WTC11 (cell line): ENCODE data around the gene UNC50. TPM values are rescaled to one million over a fixed set of nuclear protein-coding genes. Genes with fewer than 3 reads are reported as not detected.

Experiments used
- ATAC-seq: fragments of 200-7000 bp; cut with Tn5 transposase; 2 replicates; pipeline ENCODE4 v1.10.0; 2021; ENCODE audit warnings: mild to moderate bottlenecking, moderate library complexity
- CTCF ChIA-PET: fragments of 300-600 bp; sonication (Branson Sonifier 250); formaldehyde crosslinking; loops from one replicate; lab custom pipeline; 2021; ENCODE audit warnings: antibody characterized with exemption; lab: Charles Lee
- POLR2A ChIA-PET: fragments of 350-600 bp; sonication (Branson Sonifier 250); formaldehyde crosslinking; loops from one replicate; lab custom pipeline; 2021; ENCODE audit warnings: antibody characterized with exemption; lab: Charles Lee
- DNase-seq: peaks from one replicate; pipeline ENCODE4 v3.0.0; 2021; ENCODE audit warnings: low spot score
- H3K27ac Mint-ChIP-seq: 2 replicates; pipeline ENCODE4 v1.8.0; 2021; ENCODE audit warnings: mixed read lengths
- H3K27me3 Mint-ChIP-seq: 2 replicates; pipeline ENCODE4 v1.8.0; 2021; ENCODE audit warnings: low read depth, mild to moderate bottlenecking, moderate library complexity, mixed read lengths
- H3K36me3 Mint-ChIP-seq: 2 replicates; pipeline ENCODE4 v1.8.0; 2021; ENCODE audit warnings: mixed read lengths
- H3K4me1 Mint-ChIP-seq: 2 replicates; pipeline ENCODE4 v1.8.0; 2022; ENCODE audit warnings: mixed read lengths
- H3K4me3 Mint-ChIP-seq: 2 replicates; pipeline ENCODE4 v1.8.0; 2021; ENCODE audit warnings: mild to moderate bottlenecking, moderate library complexity, mixed read lengths
- H3K9me3 Mint-ChIP-seq: 2 replicates; pipeline ENCODE4 v1.8.0; 2021; ENCODE audit warnings: mixed read lengths
- ARID4B ChIP-seq: sonication (generic); formaldehyde crosslinking; IDR thresholded peaks from 2 replicates; pipeline ENCODE4 v1.8.0; 2023; ENCODE audit warnings: missing genetic modification reagents, mild to moderate bottlenecking, borderline replicate concordance
- CREM ChIP-seq: sonication (generic); formaldehyde crosslinking; IDR thresholded peaks from 2 replicates; pipeline ENCODE4 v1.8.1; 2022; ENCODE audit warnings: mild to moderate bottlenecking, missing genetic modification reagents, moderate library complexity
- E2F1 ChIP-seq: sonication (generic); formaldehyde crosslinking; IDR thresholded peaks from 2 replicates; pipeline ENCODE4 v1.8.0; 2022; ENCODE audit warnings: mild to moderate bottlenecking, missing genetic modification reagents
- FOXP4 ChIP-seq: sonication (generic); formaldehyde crosslinking; IDR thresholded peaks from 2 replicates; pipeline ENCODE4 v1.8.0; 2022; ENCODE audit warnings: mild to moderate bottlenecking, missing genetic modification reagents
- HMGA2 ChIP-seq: fragments of 250-450 bp; sonication (Bioruptor Pico); IDR thresholded peaks from 2 replicates; pipeline ENCODE4 v1.4.0; 2021; ENCODE audit warnings: mild to moderate bottlenecking, moderate library complexity
- JUN ChIP-seq: sonication (generic); formaldehyde crosslinking; IDR thresholded peaks from 2 replicates; pipeline ENCODE4 v1.8.0; 2023; ENCODE audit warnings: mild to moderate bottlenecking, missing genetic modification reagents
- NFYB ChIP-seq: sonication (generic); formaldehyde crosslinking; conservative IDR thresholded peaks from 2 replicates; pipeline ENCODE4 v1.8.0; 2022; ENCODE audit warnings: low read depth, missing genetic modification reagents
- ZNF219 ChIP-seq: sonication (generic); formaldehyde crosslinking; IDR thresholded peaks from 2 replicates; pipeline ENCODE4 v1.8.0; 2023; ENCODE audit warnings: missing genetic modification reagents, mild to moderate bottlenecking, borderline replicate concordance
- total RNA-seq: library from RNA; stranded (reverse); gene quantifications from 3 replicates; pipeline ENCODE4 v1.2.3, GENCODE V29; 2021
- TF ChIP-seq, protein P1 (sequence below): fragments of 200-600 bp; IDR thresholded peaks from 2 replicates; pipeline ENCODE4 v1.8.0; 2022; ENCODE audit warnings: antibody characterized with exemption
- TF ChIP-seq, protein P2 (sequence below): sonication (generic); formaldehyde crosslinking; IDR thresholded peaks from 2 replicates; pipeline ENCODE4 v1.8.1; 2022; ENCODE audit warnings: low read depth, mild to moderate bottlenecking, moderate library complexity, missing genetic modification reagents, borderline replicate concordance
- TF ChIP-seq, protein P3 (sequence below): sonication (generic); formaldehyde crosslinking; IDR thresholded peaks from 2 replicates; pipeline ENCODE4 v1.8.0; 2022; ENCODE audit warnings: missing genetic modification reagents
- TF ChIP-seq, protein P4 (sequence below): sonication (generic); formaldehyde crosslinking; IDR thresholded peaks from 2 replicates; pipeline ENCODE4 v1.8.1; 2023; ENCODE audit warnings: mild to moderate bottlenecking, missing genetic modification reagents, borderline replicate concordance

UNC50 gene
- total RNA-seq, 1 experiment from 2014 or later = 26.7 TPM

DNA sequence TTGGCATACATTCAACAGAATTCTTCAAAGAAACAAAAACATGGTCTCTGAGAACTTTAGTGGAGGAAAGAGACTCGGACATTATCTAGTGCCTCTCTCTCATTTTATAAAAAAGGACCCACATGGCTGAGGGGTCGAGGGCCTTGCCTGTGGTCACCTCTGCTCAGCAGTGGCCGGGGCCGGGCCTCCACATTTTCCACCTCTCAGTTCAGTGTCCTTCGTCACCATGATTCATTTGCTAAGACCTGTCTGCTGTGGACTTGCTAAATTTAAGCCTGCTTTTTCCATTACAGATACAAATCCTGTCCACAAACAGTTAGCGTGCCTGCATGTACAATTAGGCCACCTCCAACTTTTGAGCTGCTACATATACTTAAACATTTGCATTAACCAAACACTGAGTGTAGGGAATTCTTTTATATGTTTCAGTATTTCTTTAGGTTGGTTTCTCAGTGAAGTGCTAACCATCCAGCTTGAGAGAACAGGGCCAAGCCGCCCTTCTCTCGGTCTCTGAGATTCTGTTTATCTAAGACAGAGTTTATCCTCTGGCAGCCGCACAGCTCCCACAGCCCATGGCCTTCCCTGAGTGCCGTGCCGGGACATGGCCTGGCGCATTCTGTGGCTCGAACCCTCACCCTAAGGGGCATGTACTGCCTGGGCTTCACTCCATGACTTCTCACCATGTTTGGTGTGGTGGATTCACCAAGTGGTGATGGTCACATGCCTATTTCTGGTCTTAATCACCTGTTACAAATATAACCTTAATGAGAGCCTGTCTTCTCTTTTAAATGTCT, 46.3 kb upstream of the UNC50 start:
- Mint-ChIP-seq H3K4me3 (no peak overlapping the region), H3K27ac (no peak overlapping the region), H3K27me3 (no peaks in the 10 kb centered on the region), H3K4me1 (no peaks in the 10 kb centered on the region), H3K36me3 (peaks cover 19% of the 10 kb centered on the region), H3K9me3 (no peaks in the 10 kb centered on the region)
- no peak for DNase-seq
- CTCF ChIA-PET = no interaction called here
- no peak for ATAC-seq
- no peak for TF ChIP-seq JUN
- TF ChIP-seq, protein P1, sequence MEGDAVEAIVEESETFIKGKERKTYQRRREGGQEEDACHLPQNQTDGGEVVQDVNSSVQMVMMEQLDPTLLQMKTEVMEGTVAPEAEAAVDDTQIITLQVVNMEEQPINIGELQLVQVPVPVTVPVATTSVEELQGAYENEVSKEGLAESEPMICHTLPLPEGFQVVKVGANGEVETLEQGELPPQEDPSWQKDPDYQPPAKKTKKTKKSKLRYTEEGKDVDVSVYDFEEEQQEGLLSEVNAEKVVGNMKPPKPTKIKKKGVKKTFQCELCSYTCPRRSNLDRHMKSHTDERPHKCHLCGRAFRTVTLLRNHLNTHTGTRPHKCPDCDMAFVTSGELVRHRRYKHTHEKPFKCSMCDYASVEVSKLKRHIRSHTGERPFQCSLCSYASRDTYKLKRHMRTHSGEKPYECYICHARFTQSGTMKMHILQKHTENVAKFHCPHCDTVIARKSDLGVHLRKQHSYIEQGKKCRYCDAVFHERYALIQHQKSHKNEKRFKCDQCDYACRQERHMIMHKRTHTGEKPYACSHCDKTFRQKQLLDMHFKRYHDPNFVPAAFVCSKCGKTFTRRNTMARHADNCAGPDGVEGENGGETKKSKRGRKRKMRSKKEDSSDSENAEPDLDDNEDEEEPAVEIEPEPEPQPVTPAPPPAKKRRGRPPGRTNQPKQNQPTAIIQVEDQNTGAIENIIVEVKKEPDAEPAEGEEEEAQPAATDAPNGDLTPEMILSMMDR = no peak
- TF ChIP-seq, protein P2, sequence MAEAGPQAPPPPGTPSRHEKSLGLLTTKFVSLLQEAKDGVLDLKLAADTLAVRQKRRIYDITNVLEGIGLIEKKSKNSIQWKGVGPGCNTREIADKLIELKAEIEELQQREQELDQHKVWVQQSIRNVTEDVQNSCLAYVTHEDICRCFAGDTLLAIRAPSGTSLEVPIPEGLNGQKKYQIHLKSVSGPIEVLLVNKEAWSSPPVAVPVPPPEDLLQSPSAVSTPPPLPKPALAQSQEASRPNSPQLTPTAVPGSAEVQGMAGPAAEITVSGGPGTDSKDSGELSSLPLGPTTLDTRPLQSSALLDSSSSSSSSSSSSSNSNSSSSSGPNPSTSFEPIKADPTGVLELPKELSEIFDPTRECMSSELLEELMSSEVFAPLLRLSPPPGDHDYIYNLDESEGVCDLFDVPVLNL = no peak
- no peak for TF ChIP-seq FOXP4 (CRISPR knock-in tag)
- no peak for TF ChIP-seq ZNF219
- TF ChIP-seq NFYB = no peak
- TF ChIP-seq, protein P3, sequence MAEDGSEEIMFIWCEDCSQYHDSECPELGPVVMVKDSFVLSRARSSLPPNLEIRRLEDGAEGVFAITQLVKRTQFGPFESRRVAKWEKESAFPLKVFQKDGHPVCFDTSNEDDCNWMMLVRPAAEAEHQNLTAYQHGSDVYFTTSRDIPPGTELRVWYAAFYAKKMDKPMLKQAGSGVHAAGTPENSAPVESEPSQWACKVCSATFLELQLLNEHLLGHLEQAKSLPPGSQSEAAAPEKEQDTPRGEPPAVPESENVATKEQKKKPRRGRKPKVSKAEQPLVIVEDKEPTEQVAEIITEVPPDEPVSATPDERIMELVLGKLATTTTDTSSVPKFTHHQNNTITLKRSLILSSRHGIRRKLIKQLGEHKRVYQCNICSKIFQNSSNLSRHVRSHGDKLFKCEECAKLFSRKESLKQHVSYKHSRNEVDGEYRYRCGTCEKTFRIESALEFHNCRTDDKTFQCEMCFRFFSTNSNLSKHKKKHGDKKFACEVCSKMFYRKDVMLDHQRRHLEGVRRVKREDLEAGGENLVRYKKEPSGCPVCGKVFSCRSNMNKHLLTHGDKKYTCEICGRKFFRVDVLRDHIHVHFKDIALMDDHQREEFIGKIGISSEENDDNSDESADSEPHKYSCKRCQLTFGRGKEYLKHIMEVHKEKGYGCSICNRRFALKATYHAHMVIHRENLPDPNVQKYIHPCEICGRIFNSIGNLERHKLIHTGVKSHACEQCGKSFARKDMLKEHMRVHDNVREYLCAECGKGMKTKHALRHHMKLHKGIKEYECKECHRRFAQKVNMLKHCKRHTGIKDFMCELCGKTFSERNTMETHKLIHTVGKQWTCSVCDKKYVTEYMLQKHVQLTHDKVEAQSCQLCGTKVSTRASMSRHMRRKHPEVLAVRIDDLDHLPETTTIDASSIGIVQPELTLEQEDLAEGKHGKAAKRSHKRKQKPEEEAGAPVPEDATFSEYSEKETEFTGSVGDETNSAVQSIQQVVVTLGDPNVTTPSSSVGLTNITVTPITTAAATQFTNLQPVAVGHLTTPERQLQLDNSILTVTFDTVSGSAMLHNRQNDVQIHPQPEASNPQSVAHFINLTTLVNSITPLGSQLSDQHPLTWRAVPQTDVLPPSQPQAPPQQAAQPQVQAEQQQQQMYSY (CRISPR knock-in tag) = no peak
- TF ChIP-seq E2F1 (CRISPR knock-in tag) = no peak
- POLR2A ChIA-PET = no interaction called here

GRCh38 chr2:98563394-98563793, 45.0 kb upstream of the UNC50 start:
- no peak for ATAC-seq
- H3K4me1 Mint-ChIP-seq = no peaks in the 10 kb centered on the region
- no peak overlapping the region for H3K27ac Mint-ChIP-seq
- no peak overlapping the region for H3K4me3 Mint-ChIP-seq
- no peaks in the 10 kb centered on the region for H3K27me3 Mint-ChIP-seq
- no peak for DNase-seq
- no peaks in the 10 kb centered on the region for H3K9me3 Mint-ChIP-seq
- CTCF ChIA-PET = interaction anchor here (1.0 kb wide), 1 partner anchor 76 kb away, joined by 3 read pairs; no protein-coding TSS in a partner anchor
- H3K36me3 Mint-ChIP-seq = peaks cover 22% of the 10 kb centered on the region
- POLR2A ChIA-PET = no interaction called here
- no peak for TF ChIP-seq ARID4B
- TF ChIP-seq CREM (CRISPR knock-in tag) = no peak
- TF ChIP-seq, protein P4, sequence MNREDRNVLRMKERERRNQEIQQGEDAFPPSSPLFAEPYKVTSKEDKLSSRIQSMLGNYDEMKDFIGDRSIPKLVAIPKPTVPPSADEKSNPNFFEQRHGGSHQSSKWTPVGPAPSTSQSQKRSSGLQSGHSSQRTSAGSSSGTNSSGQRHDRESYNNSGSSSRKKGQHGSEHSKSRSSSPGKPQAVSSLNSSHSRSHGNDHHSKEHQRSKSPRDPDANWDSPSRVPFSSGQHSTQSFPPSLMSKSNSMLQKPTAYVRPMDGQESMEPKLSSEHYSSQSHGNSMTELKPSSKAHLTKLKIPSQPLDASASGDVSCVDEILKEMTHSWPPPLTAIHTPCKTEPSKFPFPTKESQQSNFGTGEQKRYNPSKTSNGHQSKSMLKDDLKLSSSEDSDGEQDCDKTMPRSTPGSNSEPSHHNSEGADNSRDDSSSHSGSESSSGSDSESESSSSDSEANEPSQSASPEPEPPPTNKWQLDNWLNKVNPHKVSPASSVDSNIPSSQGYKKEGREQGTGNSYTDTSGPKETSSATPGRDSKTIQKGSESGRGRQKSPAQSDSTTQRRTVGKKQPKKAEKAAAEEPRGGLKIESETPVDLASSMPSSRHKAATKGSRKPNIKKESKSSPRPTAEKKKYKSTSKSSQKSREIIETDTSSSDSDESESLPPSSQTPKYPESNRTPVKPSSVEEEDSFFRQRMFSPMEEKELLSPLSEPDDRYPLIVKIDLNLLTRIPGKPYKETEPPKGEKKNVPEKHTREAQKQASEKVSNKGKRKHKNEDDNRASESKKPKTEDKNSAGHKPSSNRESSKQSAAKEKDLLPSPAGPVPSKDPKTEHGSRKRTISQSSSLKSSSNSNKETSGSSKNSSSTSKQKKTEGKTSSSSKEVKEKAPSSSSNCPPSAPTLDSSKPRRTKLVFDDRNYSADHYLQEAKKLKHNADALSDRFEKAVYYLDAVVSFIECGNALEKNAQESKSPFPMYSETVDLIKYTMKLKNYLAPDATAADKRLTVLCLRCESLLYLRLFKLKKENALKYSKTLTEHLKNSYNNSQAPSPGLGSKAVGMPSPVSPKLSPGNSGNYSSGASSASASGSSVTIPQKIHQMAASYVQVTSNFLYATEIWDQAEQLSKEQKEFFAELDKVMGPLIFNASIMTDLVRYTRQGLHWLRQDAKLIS = no peak
- no peak for TF ChIP-seq FOXP4 (CRISPR knock-in tag)
- no peak for TF ChIP-seq HMGA2 (CRISPR knock-in tag)
